A673 (cell line): ENCODE measurements around the gene ME2.

Experiments
- EZH2 ChIP-seq: fragments of 200-600 bp; sonication (generic); IDR thresholded peaks from 2 replicates; pipeline ENCODE4 v1.6.1; 2017; ENCODE audit warnings: borderline replicate concordance, low read depth, mild to moderate bottlenecking, mixed read lengths, antibody characterized with exemption, low read length; ENCODE audit not compliant: poor library complexity, severe bottlenecking
- TF ChIP-seq, protein P1 (sequence below): fragments of 300-800, 200-600 bp; sonication (generic); conservative IDR thresholded peaks from 2 replicates; pipeline ENCODE4 v1.5.1; 2017; ENCODE audit warnings: low read depth, mild to moderate bottlenecking, antibody characterized with exemption, low read length, moderate library complexity, mixed read lengths

DNA sequence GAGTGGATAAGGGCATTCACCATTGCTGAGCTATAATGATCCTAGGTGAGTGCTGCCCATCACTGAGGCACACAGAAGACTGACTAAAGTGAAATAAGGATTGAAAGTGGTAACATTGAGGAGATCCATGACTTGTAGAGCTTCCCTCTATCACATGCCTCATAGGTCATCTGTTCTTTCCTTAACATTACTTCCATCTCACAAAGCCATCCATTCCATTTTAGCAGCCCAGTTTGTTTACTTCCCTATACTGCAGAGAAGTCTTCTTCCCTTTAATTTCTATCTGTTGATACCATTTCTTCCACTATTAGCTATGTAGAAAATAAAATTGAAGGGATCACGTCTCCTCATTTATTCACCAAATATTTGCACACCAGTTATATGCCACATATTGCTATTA, 32.1 kb downstream of the ME2 start:
- TF ChIP-seq, protein P1, sequence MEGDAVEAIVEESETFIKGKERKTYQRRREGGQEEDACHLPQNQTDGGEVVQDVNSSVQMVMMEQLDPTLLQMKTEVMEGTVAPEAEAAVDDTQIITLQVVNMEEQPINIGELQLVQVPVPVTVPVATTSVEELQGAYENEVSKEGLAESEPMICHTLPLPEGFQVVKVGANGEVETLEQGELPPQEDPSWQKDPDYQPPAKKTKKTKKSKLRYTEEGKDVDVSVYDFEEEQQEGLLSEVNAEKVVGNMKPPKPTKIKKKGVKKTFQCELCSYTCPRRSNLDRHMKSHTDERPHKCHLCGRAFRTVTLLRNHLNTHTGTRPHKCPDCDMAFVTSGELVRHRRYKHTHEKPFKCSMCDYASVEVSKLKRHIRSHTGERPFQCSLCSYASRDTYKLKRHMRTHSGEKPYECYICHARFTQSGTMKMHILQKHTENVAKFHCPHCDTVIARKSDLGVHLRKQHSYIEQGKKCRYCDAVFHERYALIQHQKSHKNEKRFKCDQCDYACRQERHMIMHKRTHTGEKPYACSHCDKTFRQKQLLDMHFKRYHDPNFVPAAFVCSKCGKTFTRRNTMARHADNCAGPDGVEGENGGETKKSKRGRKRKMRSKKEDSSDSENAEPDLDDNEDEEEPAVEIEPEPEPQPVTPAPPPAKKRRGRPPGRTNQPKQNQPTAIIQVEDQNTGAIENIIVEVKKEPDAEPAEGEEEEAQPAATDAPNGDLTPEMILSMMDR, result no peak
- TF ChIP-seq EZH2, result no peak
